Liver (tissue), 9 donors: ENCODE measurements around the gene LRP1-AS. TPM values are rescaled to one million over a fixed set of nuclear protein-coding genes. Genes with fewer than 3 reads are reported as not detected.

Source experiments
- DNase-seq: peaks from one replicate; pipeline ENCODE4 v3.0.0-alpha.2; 2017; ENCODE audit warnings: low spot score
- H3K27ac ChIP-seq, 2 donors: one replicate each; pipeline ENCODE4 v1.7.0; 2013; ENCODE audit warnings: inconsistent platforms in 2 of 2, low read length in 2 of 2, control low read depth in 1 of 2, low read depth in 1 of 2, mild to moderate bottlenecking in 1 of 2
- H3K27me3 ChIP-seq, 4 donors: one replicate each; pipeline versions ENCODE4 v1.6.1 to v1.7.0; 2013; ENCODE audit warnings: low read length in 3 of 4, inconsistent platforms in 1 of 4, mild to moderate bottlenecking in 1 of 4, moderate library complexity in 1 of 4; ENCODE audit not compliant: control insufficient read depth in 4 of 4, insufficient read depth in 4 of 4
- H3K36me3 ChIP-seq, 4 donors: one replicate each; pipeline versions ENCODE4 v1.6.1 to v1.7.0; 2013; ENCODE audit warnings: low read length in 3 of 4, mild to moderate bottlenecking in 3 of 4, low read depth in 1 of 4, moderate library complexity in 1 of 4; ENCODE audit not compliant: control insufficient read depth in 4 of 4, insufficient read depth in 3 of 4
- H3K4me1 ChIP-seq, 4 donors: one replicate each; pipeline versions ENCODE4 v1.6.1 to v1.7.0; 2013; ENCODE audit warnings: low read length in 3 of 4, mild to moderate bottlenecking in 3 of 4, moderate library complexity in 1 of 4; ENCODE audit not compliant: control insufficient read depth in 4 of 4, insufficient read depth in 4 of 4
- H3K4me3 ChIP-seq, 3 donors: one replicate each; pipeline versions ENCODE4 v1.6.1 to v1.7.0; 2013; ENCODE audit warnings: low read length in 3 of 3, control low read depth in 1 of 3, low read depth in 1 of 3, mild to moderate bottlenecking in 1 of 3
- H3K9ac ChIP-seq, 2 donors: one replicate each; pipeline ENCODE4 v1.7.0; 2013; ENCODE audit warnings: low read length in 2 of 2, mild to moderate bottlenecking in 2 of 2, moderate library complexity in 2 of 2, control low read depth in 1 of 2, low read depth in 1 of 2
- H3K9me3 ChIP-seq, 4 donors: one replicate each; pipeline versions ENCODE4 v1.6.1 to v1.7.0; 2013; ENCODE audit warnings: low read length in 3 of 4; ENCODE audit not compliant: control insufficient read depth in 4 of 4
- FOXA1 ChIP-seq: IDR thresholded peaks from 2 replicates; pipeline ENCODE4 v1.6.1; 2016; ENCODE audit warnings: antibody characterized with exemption
- FOXA2 ChIP-seq: IDR thresholded peaks from 2 replicates; pipeline ENCODE4 v1.6.1; 2016; ENCODE audit warnings: antibody characterized with exemption
- GABPA ChIP-seq, 2 donors: IDR thresholded peaks in 1 of 2; conservative IDR thresholded peaks in 1 of 2; 2 replicates each; pipeline ENCODE4 v1.6.1; 2016; ENCODE audit warnings: antibody characterized with exemption in 2 of 2, mild to moderate bottlenecking in 1 of 2, moderate library complexity in 1 of 2
- HNF4G ChIP-seq: IDR thresholded peaks from 2 replicates; pipeline ENCODE4 v1.6.1; 2016; ENCODE audit warnings: antibody characterized with exemption
- NR2F2 ChIP-seq: IDR thresholded peaks from 2 replicates; pipeline ENCODE4 v1.6.1; 2016; ENCODE audit warnings: antibody characterized with exemption
- RAD21 ChIP-seq, 2 donors: IDR thresholded peaks; 2 replicates each; pipeline ENCODE4 v1.6.1; 2016; ENCODE audit warnings: antibody characterized with exemption in 2 of 2, mild to moderate bottlenecking in 2 of 2
- RXRA ChIP-seq, 2 donors: IDR thresholded peaks; 2 replicates each; pipeline ENCODE4 v1.6.1; 2017 to 2018; ENCODE audit warnings: antibody characterized with exemption in 2 of 2, mild to moderate bottlenecking in 1 of 2
- SP1 ChIP-seq: IDR thresholded peaks from 2 replicates; pipeline ENCODE4 v1.6.1; 2018; ENCODE audit warnings: antibody characterized with exemption, mild to moderate bottlenecking
- TAF1 ChIP-seq: conservative IDR thresholded peaks from 2 replicates; pipeline ENCODE4 v1.6.1; 2016; ENCODE audit warnings: antibody characterized with exemption, mild to moderate bottlenecking
- YY1 ChIP-seq: IDR thresholded peaks from 2 replicates; pipeline ENCODE4 v1.6.1; 2016; ENCODE audit warnings: antibody characterized with exemption, mild to moderate bottlenecking
- WGBS: extraction: QIAGEN DNeasy Blood & Tissue Kit; methylation state at CpG from one replicate; pipeline ENCODE4 v1.1.7; 2013; 5-methylcytosine and 5-hydroxymethylcytosine counted together
- polyA plus RNA-seq, 2 donors: library from polyadenylated mRNA; stranded (reverse) in 1 of 2; unstranded in 1 of 2; fragments of 200-250 nt in 1 of 2; fragments of >200 nt in 1 of 2; fragmentation: Nextera tagmentation in 1 of 2; extraction: Ambion mirVana in 1 of 2; gene quantifications; one replicate each; pipeline versions ENCODE4 v1.2.1 to v1.2.3, GENCODE V29; 2013 to 2015
- total RNA-seq, 2 donors: library from RNA; depleted of rRNA; stranded (reverse); fragments of >200 nt; gene quantifications; one replicate each; pipeline ENCODE4 v1.2.3, GENCODE V29; 2014
- TF ChIP-seq, protein P1 (sequence below): IDR thresholded peaks from 2 replicates; pipeline ENCODE4 v1.6.1; 2016; ENCODE audit warnings: antibody characterized with exemption
- TF ChIP-seq, protein P2 (sequence below): fragments of 150-350 bp; IDR thresholded peaks from 2 replicates; pipeline ENCODE4 v1.5.1; 2017; ENCODE audit warnings: improper control_type of control experiment, low read depth, low read length; ENCODE audit not compliant: missing input control
- TF ChIP-seq, protein P3 (sequence below): IDR thresholded peaks from 2 replicates; pipeline ENCODE4 v1.6.1; 2016; ENCODE audit warnings: antibody characterized with exemption
- TF ChIP-seq, protein P4 (sequence below): IDR thresholded peaks from 2 replicates; pipeline ENCODE4 v1.6.1; 2016; ENCODE audit warnings: antibody characterized with exemption
- TF ChIP-seq, protein P5 (sequence below): IDR thresholded peaks from 2 replicates; pipeline ENCODE4 v1.6.1; 2016; ENCODE audit warnings: antibody characterized with exemption, mild to moderate bottlenecking
- donor health status: healthy.
- donor health status: healthy.
- donor health status: healthy.
- donor health status: healthy.
- donor health status: healthy.

The LRP1-AS gene
- total and polyA plus RNA-seq, 4 donors, result not detected

DNA sequence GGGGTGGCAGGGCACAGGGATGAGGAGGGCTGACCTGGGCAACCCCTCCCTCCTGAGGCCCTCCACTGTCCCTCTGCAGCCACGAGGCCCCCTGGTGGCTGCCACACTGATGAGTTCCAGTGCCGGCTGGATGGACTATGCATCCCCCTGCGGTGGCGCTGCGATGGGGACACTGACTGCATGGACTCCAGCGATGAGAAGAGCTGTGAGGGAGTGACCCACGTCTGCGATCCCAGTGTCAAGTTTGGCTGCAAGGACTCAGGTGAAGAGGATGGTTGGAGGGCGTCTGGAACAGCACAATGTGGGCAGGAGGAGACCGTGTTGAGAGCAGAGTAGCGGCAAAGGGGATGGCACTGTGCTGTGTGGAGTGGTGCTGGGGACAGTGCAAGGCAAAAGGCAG, 25.7 kb upstream of the LRP1-AS start:
- H3K27me3 ChIP-seq, result no peaks in the 10 kb centered on the region
- no peaks in the 10 kb centered on the region for H3K4me1 ChIP-seq
- TF ChIP-seq, protein P1, sequence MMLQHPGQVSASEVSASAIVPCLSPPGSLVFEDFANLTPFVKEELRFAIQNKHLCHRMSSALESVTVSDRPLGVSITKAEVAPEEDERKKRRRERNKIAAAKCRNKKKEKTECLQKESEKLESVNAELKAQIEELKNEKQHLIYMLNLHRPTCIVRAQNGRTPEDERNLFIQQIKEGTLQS, result no peak
- TF ChIP-seq, protein P2, sequence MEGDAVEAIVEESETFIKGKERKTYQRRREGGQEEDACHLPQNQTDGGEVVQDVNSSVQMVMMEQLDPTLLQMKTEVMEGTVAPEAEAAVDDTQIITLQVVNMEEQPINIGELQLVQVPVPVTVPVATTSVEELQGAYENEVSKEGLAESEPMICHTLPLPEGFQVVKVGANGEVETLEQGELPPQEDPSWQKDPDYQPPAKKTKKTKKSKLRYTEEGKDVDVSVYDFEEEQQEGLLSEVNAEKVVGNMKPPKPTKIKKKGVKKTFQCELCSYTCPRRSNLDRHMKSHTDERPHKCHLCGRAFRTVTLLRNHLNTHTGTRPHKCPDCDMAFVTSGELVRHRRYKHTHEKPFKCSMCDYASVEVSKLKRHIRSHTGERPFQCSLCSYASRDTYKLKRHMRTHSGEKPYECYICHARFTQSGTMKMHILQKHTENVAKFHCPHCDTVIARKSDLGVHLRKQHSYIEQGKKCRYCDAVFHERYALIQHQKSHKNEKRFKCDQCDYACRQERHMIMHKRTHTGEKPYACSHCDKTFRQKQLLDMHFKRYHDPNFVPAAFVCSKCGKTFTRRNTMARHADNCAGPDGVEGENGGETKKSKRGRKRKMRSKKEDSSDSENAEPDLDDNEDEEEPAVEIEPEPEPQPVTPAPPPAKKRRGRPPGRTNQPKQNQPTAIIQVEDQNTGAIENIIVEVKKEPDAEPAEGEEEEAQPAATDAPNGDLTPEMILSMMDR, result peak; percentile 35
- TF ChIP-seq RAD21 (IDR thresholded peaks at IDR 0.05), result peak; percentile 54 to 77
- H3K9ac ChIP-seq, result no peak overlapping the region
- no peaks in the 10 kb centered on the region for H3K9me3 ChIP-seq
- no peak overlapping the region for H3K4me3 ChIP-seq
- peaks cover 26 to 89% (median 46%) of the 10 kb centered on the region in 4 donors for H3K36me3 ChIP-seq
- no peak overlapping the region for H3K27ac ChIP-seq
- peak; percentile 53 for DNase-seq
- 69% methylated on average over 11 of the region's 11 CpGs for WGBS

DNA sequence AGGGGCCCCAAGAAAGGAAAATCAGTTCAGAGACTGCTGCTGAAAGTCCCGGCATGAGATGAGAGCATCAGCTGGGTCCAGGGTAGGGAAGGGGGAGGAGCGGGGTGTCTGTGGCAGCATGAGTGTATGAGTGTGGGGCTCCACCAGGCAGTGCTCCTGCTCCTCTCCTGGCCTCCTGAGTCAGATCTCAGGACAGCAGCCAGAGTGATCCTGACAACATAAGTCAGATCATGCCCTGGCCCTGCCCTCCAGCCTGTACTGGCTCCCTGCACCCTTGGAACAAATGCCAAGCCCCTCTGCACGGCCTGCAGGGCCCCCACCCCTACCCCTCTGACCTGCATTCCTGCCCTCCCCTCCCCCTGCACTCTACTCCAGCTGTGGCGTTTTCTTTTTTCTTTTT, 24.2 kb upstream of the LRP1-AS start:
- Histone ChIP-seq H3K9me3 (no peaks in the 10 kb centered on the region), H3K4me3 (no peak overlapping the region), H3K9ac (no peak overlapping the region), H3K27me3 (no peaks in the 10 kb centered on the region), H3K36me3 (peaks cover 31 to 89% (median 50%) of the 10 kb centered on the region in 4 donors), H3K4me1 (no peaks in the 10 kb centered on the region), H3K27ac (no peak overlapping the region)
- TF ChIP-seq FOXA1, result no peak
- TF ChIP-seq, protein P2, result no peak
- TF ChIP-seq, protein P3, sequence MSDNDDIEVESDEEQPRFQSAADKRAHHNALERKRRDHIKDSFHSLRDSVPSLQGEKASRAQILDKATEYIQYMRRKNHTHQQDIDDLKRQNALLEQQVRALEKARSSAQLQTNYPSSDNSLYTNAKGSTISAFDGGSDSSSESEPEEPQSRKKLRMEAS, result no peak
- no peak for TF ChIP-seq RXRA (IDR thresholded peaks at IDR 0.05)
- TF ChIP-seq, protein P4, sequence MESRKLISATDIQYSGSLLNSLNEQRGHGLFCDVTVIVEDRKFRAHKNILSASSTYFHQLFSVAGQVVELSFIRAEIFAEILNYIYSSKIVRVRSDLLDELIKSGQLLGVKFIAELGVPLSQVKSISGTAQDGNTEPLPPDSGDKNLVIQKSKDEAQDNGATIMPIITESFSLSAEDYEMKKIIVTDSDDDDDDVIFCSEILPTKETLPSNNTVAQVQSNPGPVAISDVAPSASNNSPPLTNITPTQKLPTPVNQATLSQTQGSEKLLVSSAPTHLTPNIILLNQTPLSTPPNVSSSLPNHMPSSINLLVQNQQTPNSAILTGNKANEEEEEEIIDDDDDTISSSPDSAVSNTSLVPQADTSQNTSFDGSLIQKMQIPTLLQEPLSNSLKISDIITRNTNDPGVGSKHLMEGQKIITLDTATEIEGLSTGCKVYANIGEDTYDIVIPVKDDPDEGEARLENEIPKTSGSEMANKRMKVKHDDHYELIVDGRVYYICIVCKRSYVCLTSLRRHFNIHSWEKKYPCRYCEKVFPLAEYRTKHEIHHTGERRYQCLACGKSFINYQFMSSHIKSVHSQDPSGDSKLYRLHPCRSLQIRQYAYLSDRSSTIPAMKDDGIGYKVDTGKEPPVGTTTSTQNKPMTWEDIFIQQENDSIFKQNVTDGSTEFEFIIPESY, result no peak
- no peak for TF ChIP-seq SP1
- no peak for TF ChIP-seq TAF1
- no peak for TF ChIP-seq FOXA2
- no peak for TF ChIP-seq HNF4G
- WGBS, result 67% methylated on average over 4 of the region's 4 CpGs
- no peak for DNase-seq

DNA sequence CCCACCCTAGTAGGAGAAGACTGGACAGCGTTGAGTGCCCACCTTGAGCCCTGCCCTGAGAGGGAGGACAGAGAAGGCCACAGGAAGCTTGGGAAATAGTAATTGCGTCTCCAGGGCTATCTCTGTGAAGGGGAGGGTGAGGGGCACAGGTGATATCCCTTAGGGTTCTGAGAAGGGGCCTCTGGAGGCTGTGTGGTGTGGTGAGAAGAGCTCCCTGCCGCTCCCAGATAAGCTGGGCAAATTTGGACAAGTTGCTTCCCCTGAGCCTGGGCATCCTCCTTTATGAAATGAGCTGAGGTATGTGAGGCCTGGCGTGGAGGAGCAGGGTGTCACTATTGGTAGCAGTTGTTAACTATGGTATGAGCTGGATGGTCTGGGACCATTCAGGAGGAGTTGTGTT, 23.5 kb upstream of the LRP1-AS start:
- Histone ChIP-seq H3K27me3 (no peaks in the 10 kb centered on the region), H3K4me3 (no peak overlapping the region), H3K9me3 (no peaks in the 10 kb centered on the region), H3K9ac (no peak overlapping the region), H3K27ac (no peak overlapping the region), H3K36me3 (peaks cover 28 to 89% (median 49%) of the 10 kb centered on the region in 4 donors), H3K4me1 (no peaks in the 10 kb centered on the region)
- DNase-seq, result no peak
- WGBS, result 95% methylated on average over 4 of the region's 4 CpGs
- TF ChIP-seq HNF4G (no peak), GABPA (IDR thresholded peaks at IDR 0.05 in 1 of 2, conservative IDR thresholded peaks at IDR 0.05 in 1 of 2) (no peak), FOXA1 (no peak), RXRA (IDR thresholded peaks at IDR 0.05) (no peak), NR2F2 (no peak), RAD21 (IDR thresholded peaks at IDR 0.05) (no peak), FOXA2 (no peak), YY1 (no peak), SP1 (no peak)
- TF ChIP-seq, protein P5, sequence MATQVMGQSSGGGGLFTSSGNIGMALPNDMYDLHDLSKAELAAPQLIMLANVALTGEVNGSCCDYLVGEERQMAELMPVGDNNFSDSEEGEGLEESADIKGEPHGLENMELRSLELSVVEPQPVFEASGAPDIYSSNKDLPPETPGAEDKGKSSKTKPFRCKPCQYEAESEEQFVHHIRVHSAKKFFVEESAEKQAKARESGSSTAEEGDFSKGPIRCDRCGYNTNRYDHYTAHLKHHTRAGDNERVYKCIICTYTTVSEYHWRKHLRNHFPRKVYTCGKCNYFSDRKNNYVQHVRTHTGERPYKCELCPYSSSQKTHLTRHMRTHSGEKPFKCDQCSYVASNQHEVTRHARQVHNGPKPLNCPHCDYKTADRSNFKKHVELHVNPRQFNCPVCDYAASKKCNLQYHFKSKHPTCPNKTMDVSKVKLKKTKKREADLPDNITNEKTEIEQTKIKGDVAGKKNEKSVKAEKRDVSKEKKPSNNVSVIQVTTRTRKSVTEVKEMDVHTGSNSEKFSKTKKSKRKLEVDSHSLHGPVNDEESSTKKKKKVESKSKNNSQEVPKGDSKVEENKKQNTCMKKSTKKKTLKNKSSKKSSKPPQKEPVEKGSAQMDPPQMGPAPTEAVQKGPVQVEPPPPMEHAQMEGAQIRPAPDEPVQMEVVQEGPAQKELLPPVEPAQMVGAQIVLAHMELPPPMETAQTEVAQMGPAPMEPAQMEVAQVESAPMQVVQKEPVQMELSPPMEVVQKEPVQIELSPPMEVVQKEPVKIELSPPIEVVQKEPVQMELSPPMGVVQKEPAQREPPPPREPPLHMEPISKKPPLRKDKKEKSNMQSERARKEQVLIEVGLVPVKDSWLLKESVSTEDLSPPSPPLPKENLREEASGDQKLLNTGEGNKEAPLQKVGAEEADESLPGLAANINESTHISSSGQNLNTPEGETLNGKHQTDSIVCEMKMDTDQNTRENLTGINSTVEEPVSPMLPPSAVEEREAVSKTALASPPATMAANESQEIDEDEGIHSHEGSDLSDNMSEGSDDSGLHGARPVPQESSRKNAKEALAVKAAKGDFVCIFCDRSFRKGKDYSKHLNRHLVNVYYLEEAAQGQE, result no peak
- TF ChIP-seq, protein P4, result no peak
